IPS-15b (cell line): ENCODE measurements around the gene EREG.
"Not testable (repeated sequence)": the region's sequence is repeated elsewhere in the genome, so short reads cannot be mapped to it uniquely, and the experiment has no call there.

Experiments
- H3K27me3 ChIP-seq: one replicate; pipeline ENCODE4 v1.6.1; 2013; ENCODE audit warnings: low read length; ENCODE audit not compliant: control insufficient read depth, insufficient read depth
- H3K36me3 ChIP-seq: one replicate; pipeline ENCODE4 v1.6.1; 2013; ENCODE audit warnings: low read length; ENCODE audit not compliant: control insufficient read depth, insufficient read depth
- H3K4me1 ChIP-seq: one replicate; pipeline ENCODE4 v1.6.1; 2013; ENCODE audit warnings: mild to moderate bottlenecking, low read length; ENCODE audit not compliant: control insufficient read depth, insufficient read depth
- H3K4me3 ChIP-seq: one replicate; pipeline ENCODE4 v1.5.1; 2013; ENCODE audit warnings: low read depth, low read length
- H3K9ac ChIP-seq: one replicate; pipeline ENCODE4 v1.6.1; 2013; ENCODE audit warnings: low read depth, mild to moderate bottlenecking, low read length
- H3K9me3 ChIP-seq: one replicate; pipeline ENCODE4 v1.6.1; 2013; ENCODE audit warnings: mild to moderate bottlenecking, low read length; ENCODE audit not compliant: control insufficient read depth, insufficient read depth

The EREG gene

GRCh38 chr4:74394476-74395136 is 29.7 kb downstream of the EREG start:
- Histone ChIP-seq H3K9me3 (no peaks in the 10 kb centered on the region), H3K36me3 (no peaks in the 10 kb centered on the region), H3K4me3 (no peak overlapping the region), H3K9ac (no peak overlapping the region), H3K4me1 (no peaks in the 10 kb centered on the region), H3K27me3 (no peaks in the 10 kb centered on the region)

GRCh38 chr4:74395633-74396032 is 30.7 kb downstream of the EREG start:
- no peaks in the 10 kb centered on the region for H3K36me3 ChIP-seq
- H3K9me3 ChIP-seq = no peaks in the 10 kb centered on the region
- no peak overlapping the region for H3K4me3 ChIP-seq
- H3K27me3 ChIP-seq = no peaks in the 10 kb centered on the region
- no peak overlapping the region for H3K9ac ChIP-seq
- H3K4me1 ChIP-seq = no peaks in the 10 kb centered on the region

GRCh38 chr4:74397748-74398426 is 32.9 kb downstream of the EREG start:
- Histone ChIP-seq H3K9ac (no peak overlapping the region), H3K9me3 (no peaks in the 10 kb centered on the region), H3K4me1 (no peaks in the 10 kb centered on the region), H3K27me3 (no peaks in the 10 kb centered on the region), H3K4me3 (no peak overlapping the region), H3K36me3 (no peaks in the 10 kb centered on the region)

GRCh38 chr4:74398894-74399589 is 34.1 kb downstream of the EREG start:
- not testable (repeated sequence) for H3K4me1 ChIP-seq, H3K9me3 ChIP-seq, H3K9ac ChIP-seq, H3K4me3 ChIP-seq, H3K36me3 ChIP-seq, H3K27me3 ChIP-seq

- no peak overlapping the region for H3K9ac ChIP-seq
- no peaks in the 10 kb centered on the region for H3K36me3 ChIP-seq
- no peaks in the 10 kb centered on the region for H3K4me1 ChIP-seq
- H3K9me3 ChIP-seq = no peaks in the 10 kb centered on the region
- H3K4me3 ChIP-seq = no peak overlapping the region
- no peaks in the 10 kb centered on the region for H3K27me3 ChIP-seq
Measured at GRCh38 chr4:74400395-74400794, 35.5 kb downstream of the EREG start.

GRCh38 chr4:74402692-74403456 is 37.9 kb downstream of the EREG start:
- Histone ChIP-seq H3K27me3 (no peaks in the 10 kb centered on the region), H3K4me1 (no peaks in the 10 kb centered on the region), H3K36me3 (no peaks in the 10 kb centered on the region), H3K4me3 (no peak overlapping the region), H3K9ac (no peak overlapping the region), H3K9me3 (no peaks in the 10 kb centered on the region)

GRCh38 chr4:74407891-74408290 is 42.9 kb downstream of the EREG start:
- no peaks in the 10 kb centered on the region for H3K9me3 ChIP-seq
- H3K36me3 ChIP-seq = no peaks in the 10 kb centered on the region
- no peak overlapping the region for H3K9ac ChIP-seq
- peaks cover 5% of the 10 kb centered on the region for H3K4me1 ChIP-seq
- H3K4me3 ChIP-seq = no peak overlapping the region
- no peaks in the 10 kb centered on the region for H3K27me3 ChIP-seq

GRCh38 chr4:74408639-74409038 is 43.7 kb downstream of the EREG start:
- no peak overlapping the region for H3K9ac ChIP-seq

GRCh38 chr4:74410272-74410671 is 45.3 kb downstream of the EREG start:
- H3K27me3 ChIP-seq = no peaks in the 10 kb centered on the region
- H3K4me1 ChIP-seq = peaks cover 5% of the 10 kb centered on the region
- H3K4me3 ChIP-seq = no peak overlapping the region
- no peak overlapping the region for H3K9ac ChIP-seq
- H3K36me3 ChIP-seq = no peaks in the 10 kb centered on the region
- no peaks in the 10 kb centered on the region for H3K9me3 ChIP-seq

More at GRCh38 chr4:74408639-74409038, 43.7 kb downstream of the EREG start:
- Histone ChIP-seq H3K27me3 (no peaks in the 10 kb centered on the region), H3K4me1 (peaks cover 5% of the 10 kb centered on the region), H3K9me3 (no peaks in the 10 kb centered on the region), H3K36me3 (no peaks in the 10 kb centered on the region), H3K4me3 (no peak overlapping the region)

GRCh38 chr4:74412225-74412624 is 47.3 kb downstream of the EREG start:
- no peaks in the 10 kb centered on the region for H3K9me3 ChIP-seq
- no peak overlapping the region for H3K4me3 ChIP-seq
- H3K4me1 ChIP-seq = peaks cover 5% of the 10 kb centered on the region
- no peak overlapping the region for H3K9ac ChIP-seq
- no peaks in the 10 kb centered on the region for H3K27me3 ChIP-seq
- H3K36me3 ChIP-seq = no peaks in the 10 kb centered on the region

- H3K4me3 ChIP-seq = no peak overlapping the region
- no peaks in the 10 kb centered on the region for H3K27me3 ChIP-seq
- peaks cover 5% of the 10 kb centered on the region for H3K4me1 ChIP-seq
- H3K9ac ChIP-seq = no peak overlapping the region
- H3K36me3 ChIP-seq = no peaks in the 10 kb centered on the region
- no peaks in the 10 kb centered on the region for H3K9me3 ChIP-seq
Measured at GRCh38 chr4:74413265-74413664, 48.3 kb downstream of the EREG start.
